Sigmoid colon (tissue), 7 donors: ENCODE measurements around the gene ERGIC1. TPM values are rescaled to one million over a fixed set of nuclear protein-coding genes. Genes with fewer than 3 reads are reported as not detected.

ENCODE experiments used
- DNase-seq: peaks from one replicate; pipeline ENCODE4 v3.0.0-alpha.2; 2019
- H3K27ac ChIP-seq, 4 donors: fragments of 200-600 bp; sonication (generic); one replicate each; pipeline ENCODE4 v1.5.1; 2016 to 2019; ENCODE audit warnings: mild to moderate bottlenecking in 1 of 4
- H3K27me3 ChIP-seq, 3 donors: fragments of 200-600 bp; sonication (generic); one replicate each; pipeline ENCODE4 v1.5.1; 2019; ENCODE audit warnings: mild to moderate bottlenecking in 1 of 3
- H3K36me3 ChIP-seq, 4 donors: fragments of 200-600 bp; sonication (generic); one replicate each; pipeline ENCODE4 v1.5.1; 2016 to 2019
- H3K4me1 ChIP-seq, 4 donors: fragments of 200-600 bp; sonication (generic); one replicate each; pipeline ENCODE4 v1.5.1; 2017 to 2019
- H3K4me3 ChIP-seq, 4 donors: fragments of 200-600 bp; sonication (generic); one replicate each; pipeline ENCODE4 v1.5.1; 2017 to 2019; ENCODE audit warnings: mild to moderate bottlenecking in 2 of 4, moderate library complexity in 1 of 4
- H3K9me3 ChIP-seq, 4 donors: fragments of 200-600 bp in 3 of 4; sonication (generic) in 3 of 4; one replicate each; pipeline versions ENCODE4 v1.5.1 to v1.6.1; 2013 to 2019
- EP300 ChIP-seq, 4 donors: sonication (generic); formaldehyde crosslinking; IDR thresholded peaks; one replicate each; pipeline ENCODE4 v1.6.1; 2017; ENCODE audit warnings: antibody characterized with exemption in 4 of 4
- POLR2A ChIP-seq, 2 donors: fragments of 450-650 bp; IDR thresholded peaks; one replicate each; pipeline ENCODE4 v1.6.1; 2016; ENCODE audit warnings: antibody characterized with exemption in 2 of 2, mild to moderate bottlenecking in 2 of 2, moderate library complexity in 2 of 2
- POLR2AphosphoS5 ChIP-seq, 4 donors: sonication (generic); formaldehyde crosslinking; IDR thresholded peaks; one replicate each; pipeline ENCODE4 v1.6.1; 2017; ENCODE audit warnings: antibody characterized with exemption in 4 of 4
- WGBS, 2 donors: extraction: QIAGEN DNeasy Blood & Tissue Kit; methylation state at CpG; one replicate each; pipeline ENCODE4 v1.1.7; 2013; 5-methylcytosine and 5-hydroxymethylcytosine counted together
- intact Hi-C: fragments of 100-400 bp; cut with DNase I; formaldehyde crosslinking; loops from one replicate; pipeline ENCODE4 v1.15.1; 2023
- polyA plus RNA-seq, 3 donors: library from polyadenylated mRNA; stranded (reverse); fragments of 200-250 nt; gene quantifications; one replicate each; pipeline ENCODE4 v1.2.3, GENCODE V29; 2013
- total RNA-seq, 4 donors: library from RNA; depleted of rRNA; stranded (reverse); fragments of >200 nt; gene quantifications; one replicate each; pipeline ENCODE4 v1.1.0, GENCODE V29; 2016
- TF ChIP-seq, protein P1 (sequence below), 4 experiments: fragments of 450-650 bp in 3 of 4; fragments of 200-600 bp in 1 of 4; IDR thresholded peaks; one replicate each; pipeline ENCODE4 v1.5.1; 2016 to 2019; ENCODE audit warnings: antibody characterized with exemption in 4 of 4, mild to moderate bottlenecking in 3 of 4, moderate library complexity in 2 of 4
- donor health status: healthy with polysubstance abuse.
- donor health status: Bipolar disorder and iron deficiency.
- donor health status: healthy.

Gene ERGIC1
- total and polyA plus RNA-seq, 7 donors, result 80.6 to 160 (median 117) TPM

DNA sequence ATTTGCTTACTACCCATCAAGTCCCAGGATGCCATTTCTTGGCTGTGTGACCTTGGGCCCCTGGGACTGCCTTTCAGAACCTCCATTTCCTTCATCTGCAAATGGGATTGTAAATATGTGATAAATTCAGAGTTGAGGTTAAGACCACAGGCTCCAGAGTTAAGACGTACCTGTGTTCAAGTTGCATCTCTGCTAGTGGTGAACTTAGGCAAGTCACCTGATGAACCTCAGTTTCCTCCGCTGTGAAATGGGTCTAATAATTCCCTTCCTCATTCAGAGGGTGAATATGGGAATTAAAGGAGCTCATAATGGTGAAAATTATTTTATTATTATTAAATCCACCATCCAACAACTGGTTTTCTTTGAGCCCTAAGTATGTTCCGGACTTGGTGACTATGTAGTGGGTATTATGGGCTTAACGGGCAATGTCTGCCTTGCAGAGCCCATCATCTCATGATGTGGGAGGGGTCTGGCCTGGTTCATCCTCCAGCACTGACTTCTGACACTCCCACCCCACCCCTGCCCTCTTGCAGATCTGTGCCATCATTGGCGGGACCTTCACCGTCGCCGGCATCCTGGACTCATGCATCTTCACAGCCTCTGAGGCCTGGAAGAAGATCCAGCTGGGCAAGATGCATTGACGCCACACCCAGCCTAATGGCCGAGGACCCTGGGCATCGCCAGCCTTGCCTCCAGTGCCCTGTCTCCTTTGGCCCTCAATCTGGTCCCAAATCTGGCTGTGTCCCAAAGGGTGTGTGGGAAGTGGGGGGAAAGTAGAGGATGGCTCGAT, 116.3 kb downstream of the ERGIC1 start:
- peak overlapping the region in 1 of 4 donors; percentile 87 for H3K27ac ChIP-seq
- H3K4me3 ChIP-seq, result no peak overlapping the region
- peaks cover 0 to 40% (median 5%) of the 10 kb centered on the region in 4 donors for H3K4me1 ChIP-seq
- intact Hi-C loops, result loop anchor here (5.0 kb wide), 1 partner anchor 478 kb away; no protein-coding TSS in a partner anchor
- peaks cover 0 to 44% (median 17%) of the 10 kb centered on the region in 4 donors for H3K36me3 ChIP-seq
- no peaks in the 10 kb centered on the region for H3K9me3 ChIP-seq
- H3K27me3 ChIP-seq, result no peaks in the 10 kb centered on the region
- WGBS, 2 donors, result 95 to 96% methylated on average over 12 of the region's 12 CpGs
- DNase-seq, result no peak
- no peak for TF ChIP-seq POLR2AphosphoS5 (IDR thresholded peaks at IDR 0.05)
- TF ChIP-seq, protein P1, sequence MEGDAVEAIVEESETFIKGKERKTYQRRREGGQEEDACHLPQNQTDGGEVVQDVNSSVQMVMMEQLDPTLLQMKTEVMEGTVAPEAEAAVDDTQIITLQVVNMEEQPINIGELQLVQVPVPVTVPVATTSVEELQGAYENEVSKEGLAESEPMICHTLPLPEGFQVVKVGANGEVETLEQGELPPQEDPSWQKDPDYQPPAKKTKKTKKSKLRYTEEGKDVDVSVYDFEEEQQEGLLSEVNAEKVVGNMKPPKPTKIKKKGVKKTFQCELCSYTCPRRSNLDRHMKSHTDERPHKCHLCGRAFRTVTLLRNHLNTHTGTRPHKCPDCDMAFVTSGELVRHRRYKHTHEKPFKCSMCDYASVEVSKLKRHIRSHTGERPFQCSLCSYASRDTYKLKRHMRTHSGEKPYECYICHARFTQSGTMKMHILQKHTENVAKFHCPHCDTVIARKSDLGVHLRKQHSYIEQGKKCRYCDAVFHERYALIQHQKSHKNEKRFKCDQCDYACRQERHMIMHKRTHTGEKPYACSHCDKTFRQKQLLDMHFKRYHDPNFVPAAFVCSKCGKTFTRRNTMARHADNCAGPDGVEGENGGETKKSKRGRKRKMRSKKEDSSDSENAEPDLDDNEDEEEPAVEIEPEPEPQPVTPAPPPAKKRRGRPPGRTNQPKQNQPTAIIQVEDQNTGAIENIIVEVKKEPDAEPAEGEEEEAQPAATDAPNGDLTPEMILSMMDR (IDR thresholded peaks at IDR 0.05), result no peak
- TF ChIP-seq EP300 (IDR thresholded peaks at IDR 0.05), result no peak
- TF ChIP-seq POLR2A (IDR thresholded peaks at IDR 0.05), result no peak

DNA sequence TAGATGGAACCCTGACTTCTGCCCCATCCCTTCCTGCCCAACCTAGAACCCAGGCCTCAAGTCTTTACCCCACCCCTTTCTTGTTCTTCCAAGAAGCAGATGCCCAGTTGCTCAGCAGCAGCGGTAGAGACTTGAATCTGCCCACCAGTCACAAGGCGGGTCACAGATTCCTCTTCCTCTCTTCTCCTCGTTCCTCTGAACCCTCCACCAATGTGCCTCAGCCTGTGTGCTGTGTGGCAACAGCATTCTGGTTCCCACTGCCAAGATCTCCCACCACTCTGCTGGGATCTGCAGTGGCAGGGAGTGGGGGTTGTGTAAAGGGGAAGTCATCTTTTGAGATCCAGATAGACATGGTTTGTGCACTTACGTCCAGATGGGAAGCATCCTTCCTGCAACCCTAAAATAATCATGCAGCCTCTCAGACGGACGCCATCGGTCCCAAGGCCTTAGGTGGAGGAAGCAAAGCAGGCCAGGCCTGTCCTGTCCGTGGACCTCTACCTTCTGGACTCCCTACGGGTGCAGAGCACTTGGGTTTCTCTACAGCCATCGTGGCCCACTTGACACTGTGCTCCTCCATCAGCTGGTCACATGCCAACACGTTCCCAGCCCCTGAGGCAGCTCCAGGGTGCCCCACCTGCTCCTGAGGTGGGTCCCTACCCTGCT, 117.5 kb downstream of the ERGIC1 start:
- intact Hi-C loops, result loop anchor here (5.0 kb wide), 1 partner anchor 479 kb away; no protein-coding TSS in a partner anchor
- Histone ChIP-seq H3K36me3 (peaks cover 0 to 32% (median 14%) of the 10 kb centered on the region in 4 donors), H3K27ac (peak overlapping the region in 2 of 4 donors; percentile 87 to 88), H3K9me3 (no peaks in the 10 kb centered on the region), H3K27me3 (no peaks in the 10 kb centered on the region), H3K4me3 (no peak overlapping the region), H3K4me1 (peaks cover 0 to 45% (median 10%) of the 10 kb centered on the region in 4 donors)
- no peak for DNase-seq
- TF ChIP-seq, protein P1 (IDR thresholded peaks at IDR 0.05), result no peak
- TF ChIP-seq POLR2AphosphoS5 (IDR thresholded peaks at IDR 0.05) (no peak), EP300 (IDR thresholded peaks at IDR 0.05) (no peak), POLR2A (IDR thresholded peaks at IDR 0.05) (no peak)
- WGBS, 2 donors, result 86 to 88% methylated on average over 11 of the region's 11 CpGs

- H3K36me3 ChIP-seq, result peaks cover 0 to 27% (median 14%) of the 10 kb centered on the region in 4 donors
- H3K4me1 ChIP-seq, result peaks cover 0 to 45% (median 10%) of the 10 kb centered on the region in 4 donors
- intact Hi-C loops, result loop anchor here (5.0 kb wide), 1 partner anchor 480 kb away; no protein-coding TSS in a partner anchor
- H3K27me3 ChIP-seq, result no peaks in the 10 kb centered on the region
- no peak overlapping the region for H3K4me3 ChIP-seq
- peak overlapping the region in 2 of 4 donors; percentile 87 to 88 for H3K27ac ChIP-seq
- no peaks in the 10 kb centered on the region for H3K9me3 ChIP-seq
- 85 to 87% methylated on average over 4 of the region's 4 CpGs for WGBS, 2 donors
- no peak for DNase-seq
- peak in 1 of 4 donors; percentile 6 for TF ChIP-seq POLR2AphosphoS5 (IDR thresholded peaks at IDR 0.05)
- TF ChIP-seq, protein P1 (IDR thresholded peaks at IDR 0.05), result no peak
Observed at GRCh38 chr5:172952034-172952511, 118.0 kb downstream of the ERGIC1 start.

DNA sequence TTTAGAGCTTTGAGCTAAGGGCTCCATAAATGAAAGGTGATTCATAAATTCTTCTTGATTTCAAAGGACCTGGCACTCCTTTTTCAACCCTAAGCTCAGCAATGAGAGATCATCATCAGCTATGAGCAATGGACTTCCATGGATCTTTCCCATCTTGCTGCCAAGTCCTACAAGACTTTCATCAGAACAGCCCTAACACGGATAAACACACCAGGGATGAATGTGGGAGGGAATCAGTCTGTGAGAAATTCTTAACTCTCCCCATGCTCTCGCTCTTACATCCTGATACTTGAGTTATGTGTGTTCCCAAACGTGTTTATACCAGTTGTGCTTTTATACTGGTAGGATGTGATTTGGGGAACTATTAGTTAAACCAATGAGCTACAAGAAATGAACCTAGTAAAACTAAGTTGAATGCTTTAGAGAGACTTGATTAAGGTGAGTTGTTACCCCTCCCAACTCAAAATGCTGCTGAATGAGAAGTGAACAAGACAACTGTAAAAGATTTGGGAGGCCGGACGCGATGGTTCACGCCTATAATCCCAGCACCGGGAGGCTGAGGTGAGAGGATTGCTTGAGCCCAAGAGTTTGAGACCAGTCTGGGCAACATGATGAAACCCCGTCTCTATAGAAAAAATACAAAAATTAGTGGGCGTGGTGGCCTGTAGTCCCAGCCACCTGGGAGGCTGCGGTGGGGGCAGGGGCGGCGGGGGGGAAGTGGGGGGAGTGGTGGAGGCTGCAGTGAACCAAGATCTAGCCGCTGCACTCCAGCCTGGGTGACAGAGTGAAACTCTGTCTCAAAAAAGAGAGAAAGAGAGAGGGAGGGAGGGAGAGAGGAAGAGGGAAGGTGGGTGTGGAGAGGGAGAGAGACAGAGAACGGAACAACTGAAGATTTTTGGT, 120.0 kb downstream of the ERGIC1 start:
- Histone ChIP-seq H3K36me3 (peaks cover 0 to 22% (median 14%) of the 10 kb centered on the region in 4 donors), H3K27ac (peak overlapping the region; percentile 32 to 88 (median 76)), H3K4me3 (no peak overlapping the region), H3K9me3 (no peaks in the 10 kb centered on the region), H3K27me3 (no peaks in the 10 kb centered on the region), H3K4me1 (peaks cover 0 to 37% (median 14%) of the 10 kb centered on the region in 4 donors)
- TF ChIP-seq, protein P1 (IDR thresholded peaks at IDR 0.05), result no peak
- TF ChIP-seq POLR2A (IDR thresholded peaks at IDR 0.05), result no peak
- TF ChIP-seq EP300 (IDR thresholded peaks at IDR 0.05), result no peak
- TF ChIP-seq POLR2AphosphoS5 (IDR thresholded peaks at IDR 0.05), result no peak
- 70 to 81% methylated on average over 15 of the region's 15 CpGs for WGBS, 2 donors
- intact Hi-C loops, result loop anchor here (5.0 kb wide), 1 partner anchor 482 kb away; no protein-coding TSS in a partner anchor
- no peak for DNase-seq
